IPS-18c (cell line): ENCODE data around the gene NR2C2AP.

ENCODE experiments used
- H3K4me3 ChIP-seq: 2 replicates; pipeline ENCODE4 v1.7.0; 2013; ENCODE audit warnings: low read depth, mild to moderate bottlenecking, low read length, moderate library complexity; ENCODE audit not compliant: insufficient read depth
- H3K9me3 ChIP-seq: one replicate; pipeline ENCODE4 v1.6.1; 2013; ENCODE audit warnings: mild to moderate bottlenecking, low read length, moderate library complexity; ENCODE audit not compliant: control insufficient read depth, insufficient read depth

Gene NR2C2AP, protein sequence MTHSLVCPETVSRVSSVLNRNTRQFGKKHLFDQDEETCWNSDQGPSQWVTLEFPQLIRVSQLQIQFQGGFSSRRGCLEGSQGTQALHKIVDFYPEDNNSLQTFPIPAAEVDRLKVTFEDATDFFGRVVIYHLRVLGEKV

DNA sequence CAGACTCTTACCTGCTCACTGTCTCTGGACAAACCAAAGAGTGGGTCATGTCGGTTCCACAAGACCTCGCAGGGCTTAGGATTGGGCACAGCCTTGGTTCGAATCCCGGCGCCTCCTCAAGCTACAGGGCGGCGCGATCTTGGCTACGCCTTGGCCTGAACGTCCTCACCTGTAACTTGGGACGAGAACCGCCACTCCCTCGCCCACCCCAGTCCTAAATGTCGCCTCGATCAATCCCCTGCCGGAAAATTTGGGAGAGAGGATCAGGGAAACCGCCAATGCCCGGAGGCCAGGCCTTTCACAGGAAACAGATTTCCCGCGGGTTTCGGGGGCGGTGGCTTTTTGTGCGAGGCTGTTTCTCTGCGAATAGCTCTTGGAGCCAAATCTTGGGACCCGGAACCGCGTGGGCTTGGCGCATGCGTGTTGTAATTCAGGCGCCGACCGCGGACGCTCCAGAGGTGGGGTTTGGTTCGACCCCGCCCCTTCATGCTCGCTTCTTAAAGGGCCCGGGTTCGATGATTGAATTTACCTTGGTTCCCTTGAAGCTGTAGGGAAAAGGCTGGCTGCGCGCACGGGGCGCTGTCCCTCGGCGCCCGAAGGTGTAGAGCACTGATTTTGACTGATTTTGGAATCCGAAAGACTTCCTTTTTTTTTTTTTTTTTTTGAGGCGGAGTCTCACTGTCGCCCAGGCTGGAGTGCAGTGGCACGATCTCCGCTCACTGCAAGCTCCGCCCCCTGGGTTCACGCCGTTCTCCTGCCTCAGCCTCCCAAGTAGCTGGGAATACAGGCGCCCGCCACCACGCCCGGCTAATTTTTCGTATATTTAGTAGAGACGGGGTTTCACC, at the start of gene NR2C2AP:
NR2C2AP (minus strand) TSS at position 403 of the 845 bp plus-strand sequence; CDS start at position 49, 354 bp downstream.
- Histone ChIP-seq H3K4me3 (peak within 1 kb of the TSS; percentile 85), H3K9me3 (no peaks in the 10 kb centered on the region)

DNA sequence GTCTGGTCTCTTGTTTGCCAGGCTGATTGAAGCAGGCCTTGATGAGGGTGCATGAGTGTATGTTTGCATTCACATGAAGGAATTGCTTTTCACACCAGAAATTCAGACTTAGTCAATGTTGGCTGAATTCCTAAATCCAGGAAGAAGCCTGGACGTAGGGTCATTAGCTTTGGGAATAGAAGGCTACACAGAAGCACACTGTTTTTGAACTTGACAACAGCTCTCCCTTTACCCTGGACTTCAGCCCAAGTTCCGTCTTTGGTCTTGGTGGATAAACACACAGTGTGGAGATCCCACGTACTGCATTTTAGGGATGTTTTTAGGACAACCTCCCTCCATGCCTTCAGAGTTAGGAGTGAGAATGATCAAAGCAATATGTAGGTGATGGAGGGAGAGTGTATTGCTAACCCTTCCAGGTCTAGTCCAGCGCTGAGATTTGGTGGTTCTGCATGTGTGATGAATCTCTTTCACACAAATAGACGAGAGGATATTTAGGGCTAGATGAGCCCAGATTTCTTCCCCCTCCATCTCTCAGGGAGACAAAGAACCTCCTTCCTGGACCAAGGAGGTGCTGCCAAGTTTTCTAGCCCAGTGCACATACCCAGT, 47.1 kb upstream of the NR2C2AP start:
- no peaks in the 10 kb centered on the region for H3K9me3 ChIP-seq

DNA sequence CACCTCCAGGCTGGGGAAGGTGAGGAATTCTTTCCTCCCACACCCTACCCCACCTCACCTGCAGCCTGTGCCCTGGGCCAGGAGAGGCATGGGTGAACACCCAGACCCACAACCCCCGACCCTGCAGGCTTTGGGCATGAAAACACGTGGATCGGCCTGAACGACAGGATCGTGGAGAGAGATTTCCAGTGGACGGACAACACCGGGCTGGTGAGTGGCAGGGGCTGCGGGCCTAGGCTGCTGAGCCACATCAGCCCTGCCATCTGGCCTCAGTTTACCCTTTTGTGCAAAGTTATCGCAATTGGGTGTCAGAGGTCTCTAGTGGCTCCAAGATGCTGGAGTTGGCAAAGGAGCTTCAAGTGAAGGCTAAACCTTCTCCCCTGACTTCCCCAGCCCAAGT, 37.3 kb upstream of the NR2C2AP start:
- no peaks in the 10 kb centered on the region for H3K9me3 ChIP-seq
- no peak overlapping the region for H3K4me3 ChIP-seq

More for the DNA sequence above, 47.1 kb upstream of the NR2C2AP start:
- H3K4me3 ChIP-seq, result no peak overlapping the region

DNA sequence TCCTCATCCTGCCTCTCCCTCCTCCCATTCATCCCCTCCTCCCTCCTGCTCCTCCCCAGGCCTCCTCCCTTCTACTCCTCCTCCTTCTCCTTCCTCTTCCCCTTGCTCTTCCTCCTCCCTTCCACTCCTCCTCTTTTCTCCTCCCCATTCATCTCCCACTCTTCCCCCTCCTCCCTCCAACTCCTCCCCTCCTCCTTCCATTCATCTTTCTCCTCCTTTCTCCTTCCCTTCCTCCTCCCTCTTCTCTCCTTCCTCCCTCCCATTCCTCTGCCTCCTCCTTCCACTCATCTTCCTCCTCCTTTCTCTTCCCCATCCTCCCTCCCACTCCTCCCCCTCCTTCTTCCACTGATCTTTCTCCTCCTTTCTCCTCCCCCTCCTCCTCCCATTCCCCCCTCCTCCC, 36.5 kb upstream of the NR2C2AP start:
- no peak overlapping the region for H3K4me3 ChIP-seq
- H3K9me3 ChIP-seq, result no peaks in the 10 kb centered on the region

DNA sequence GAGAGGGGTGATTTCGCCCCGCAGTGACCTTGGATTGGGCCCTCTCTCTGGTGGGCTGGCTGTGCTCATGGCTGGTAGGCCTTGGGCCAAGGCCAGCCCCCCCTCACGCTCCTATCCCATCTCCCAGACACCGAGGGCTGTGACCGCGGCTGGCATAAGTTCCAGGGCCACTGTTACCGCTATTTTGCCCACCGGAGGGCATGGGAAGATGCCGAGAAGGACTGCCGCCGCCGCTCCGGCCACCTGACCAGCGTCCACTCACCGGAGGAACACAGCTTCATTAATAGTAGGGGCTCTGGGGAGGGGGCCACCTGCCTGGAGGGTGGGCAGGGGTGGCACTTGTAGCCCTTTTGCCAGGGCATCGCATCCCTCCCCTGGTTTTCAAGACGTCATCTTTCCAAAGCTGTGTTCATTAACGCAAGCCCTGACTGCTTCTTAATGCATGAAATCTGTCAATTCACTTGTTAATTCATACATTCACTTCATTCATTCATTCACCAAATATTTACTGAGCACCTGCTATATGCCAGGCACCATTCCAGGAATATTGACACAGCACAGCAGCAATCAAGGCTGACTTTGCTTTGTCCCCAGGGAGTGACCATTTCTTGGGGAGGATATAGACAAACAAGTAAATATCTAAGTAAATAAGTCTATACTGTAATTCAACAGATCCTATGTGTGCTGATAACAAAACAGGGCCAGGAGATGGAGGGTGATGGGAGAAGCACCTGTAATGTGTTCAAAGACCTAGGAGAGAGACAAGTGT, 35.1 kb upstream of the NR2C2AP start:
- H3K4me3 ChIP-seq, result no peak overlapping the region
- no peaks in the 10 kb centered on the region for H3K9me3 ChIP-seq

DNA sequence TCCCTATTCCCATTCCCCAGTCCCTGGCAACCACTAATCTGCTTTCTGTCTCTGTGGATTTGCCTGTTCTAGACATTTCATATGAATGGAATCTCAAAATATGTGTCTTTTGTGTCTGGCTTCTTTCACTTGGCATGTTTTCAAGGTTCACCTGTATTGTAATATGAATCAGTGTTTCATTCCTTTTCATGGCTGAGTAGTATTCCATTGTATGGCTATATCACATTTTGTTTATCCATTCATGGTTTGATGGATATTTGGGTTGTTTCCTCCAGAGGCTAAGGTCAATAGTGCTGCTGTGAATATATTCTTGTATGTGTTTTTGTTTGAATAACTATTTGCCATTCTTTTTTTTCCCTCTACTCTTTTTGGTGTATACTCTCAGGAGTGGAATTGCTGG, 33.0 kb upstream of the NR2C2AP start:
- Histone ChIP-seq H3K9me3 (no peaks in the 10 kb centered on the region), H3K4me3 (no peak overlapping the region)

DNA sequence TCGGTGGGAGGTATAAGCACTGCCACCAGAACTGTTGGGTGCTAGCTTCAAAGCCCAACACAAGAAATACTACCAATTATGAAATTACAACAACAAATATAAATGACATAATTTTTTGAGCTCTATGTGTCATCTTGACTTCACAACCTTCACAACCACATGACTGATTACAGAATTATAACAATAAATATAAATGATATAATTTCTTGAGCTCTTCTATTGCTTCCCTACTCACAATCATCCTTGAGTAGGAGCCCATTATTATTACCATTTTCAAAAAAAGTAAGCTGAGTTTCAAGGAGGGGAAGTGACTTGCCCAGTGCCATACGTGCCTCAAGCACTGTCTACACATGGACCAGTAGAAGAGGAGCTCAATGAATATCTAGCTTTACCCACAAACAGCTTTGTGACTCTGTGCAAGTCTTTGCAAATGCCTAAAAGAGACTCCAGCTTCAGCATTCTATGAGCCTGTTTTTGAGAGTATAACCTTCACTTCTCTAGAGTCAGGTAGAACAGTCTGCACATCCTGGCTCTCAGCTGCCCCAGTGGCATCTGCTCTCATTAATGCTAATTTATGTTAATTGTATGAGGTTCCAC, 31.1 kb upstream of the NR2C2AP start:
- no peak overlapping the region for H3K4me3 ChIP-seq
- no peaks in the 10 kb centered on the region for H3K9me3 ChIP-seq

DNA sequence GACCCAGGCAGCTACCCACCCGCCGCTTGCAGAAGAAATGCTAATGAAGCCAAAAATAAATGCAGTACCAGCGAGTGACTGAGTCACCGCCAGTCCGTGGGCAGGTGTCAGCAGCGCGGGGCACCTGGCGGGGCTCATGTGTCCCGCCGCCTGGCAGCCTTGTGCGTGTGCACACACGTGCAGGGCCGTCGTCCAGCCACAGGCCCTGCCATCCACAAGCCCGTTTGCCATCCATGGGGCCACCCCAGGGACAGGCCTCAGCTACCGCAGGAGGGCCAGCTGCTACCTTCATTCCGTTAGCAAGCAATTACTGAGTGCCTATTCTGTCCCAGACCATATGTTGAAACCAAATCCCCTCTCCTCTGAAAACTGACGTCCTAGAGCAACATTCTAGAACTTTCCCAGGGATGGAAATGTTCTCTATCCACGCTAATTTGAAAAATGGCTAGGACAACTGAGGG, 29.1 kb upstream of the NR2C2AP start:
- Histone ChIP-seq H3K9me3 (no peaks in the 10 kb centered on the region), H3K4me3 (no peak overlapping the region)

DNA sequence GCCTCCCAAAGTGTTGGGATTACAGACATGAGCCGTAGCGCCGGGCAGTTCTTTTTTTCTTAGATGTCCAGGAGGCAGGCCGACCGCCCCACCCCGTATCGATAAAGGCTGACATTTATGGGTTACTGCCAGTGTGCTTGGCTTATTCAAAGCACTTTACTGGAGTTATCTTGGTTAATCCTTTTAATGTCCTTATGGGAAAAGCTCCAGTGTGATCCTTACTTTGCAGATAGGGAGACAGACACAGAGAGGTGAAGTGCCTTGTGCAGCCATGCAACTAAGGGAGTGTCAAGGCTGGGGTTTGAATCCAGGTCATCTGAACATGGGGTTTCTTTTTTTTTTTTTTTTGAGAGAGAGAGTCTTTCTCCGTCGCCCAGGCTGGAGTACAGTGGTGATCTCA, 27.8 kb upstream of the NR2C2AP start:
- H3K4me3 ChIP-seq, result no peak overlapping the region

DNA sequence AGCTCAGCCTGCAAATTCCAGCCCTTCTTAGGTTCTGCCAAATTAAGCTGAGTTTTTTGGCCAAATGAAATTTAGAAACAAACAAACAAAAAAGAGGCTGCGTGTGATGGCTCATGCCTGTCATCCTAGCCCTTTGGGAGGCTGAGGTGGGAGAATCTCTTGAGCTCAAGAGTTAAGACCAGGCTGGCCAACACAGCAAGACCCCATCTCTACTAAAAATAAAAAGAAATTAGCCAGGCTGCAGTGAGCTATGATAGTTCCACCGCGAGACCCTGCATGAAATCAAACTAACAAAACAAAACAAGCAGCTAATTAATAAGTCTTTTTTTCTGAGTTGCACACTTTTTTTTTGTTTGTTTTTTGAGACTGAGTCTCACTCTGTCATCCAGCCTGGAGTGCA, 26.5 kb upstream of the NR2C2AP start:
- no peak overlapping the region for H3K4me3 ChIP-seq
- H3K9me3 ChIP-seq, result no peaks in the 10 kb centered on the region

More for the DNA sequence above, 27.8 kb upstream of the NR2C2AP start:
- H3K9me3 ChIP-seq, result no peaks in the 10 kb centered on the region

DNA sequence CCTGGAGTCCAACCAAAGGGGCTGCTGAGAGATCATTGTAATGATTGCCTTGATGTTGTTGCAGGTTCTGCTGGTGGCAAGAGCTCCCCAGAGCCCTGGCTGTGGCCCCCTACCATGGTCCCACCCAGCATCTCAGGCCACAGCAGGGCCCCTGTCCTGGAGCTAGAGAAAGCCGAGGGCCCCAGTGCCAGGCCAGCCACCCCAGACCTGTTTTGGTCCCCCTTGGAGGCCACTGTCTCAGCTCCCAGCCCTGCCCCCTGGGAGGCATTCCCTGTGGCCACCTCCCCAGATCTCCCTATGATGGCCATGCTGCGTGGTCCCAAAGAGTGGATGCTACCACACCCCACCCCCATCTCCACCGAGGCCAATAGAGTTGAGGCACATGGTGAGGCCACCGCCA, 24.0 kb upstream of the NR2C2AP start:
- H3K4me3 ChIP-seq, result no peak overlapping the region; the same call in 1 of the 2 replicates
- H3K9me3 ChIP-seq, result no peaks in the 10 kb centered on the region

DNA sequence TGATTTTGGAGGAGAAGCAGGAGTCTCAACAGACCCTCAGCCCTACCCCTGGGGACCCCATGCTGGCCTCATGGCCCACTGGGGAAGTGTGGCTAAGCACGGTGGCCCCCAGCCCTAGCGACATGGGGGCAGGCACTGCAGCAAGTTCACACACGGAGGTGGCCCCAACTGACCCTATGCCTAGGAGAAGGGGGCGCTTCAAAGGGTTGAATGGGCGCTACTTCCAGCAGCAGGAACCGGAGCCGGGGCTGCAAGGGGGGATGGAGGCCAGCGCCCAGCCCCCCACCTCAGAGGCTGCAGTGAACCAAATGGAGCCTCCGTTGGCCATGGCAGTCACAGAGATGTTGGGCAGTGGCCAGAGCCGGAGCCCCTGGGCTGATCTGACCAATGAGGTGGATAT, 23.4 kb upstream of the NR2C2AP start:
- no peak overlapping the region for H3K4me3 ChIP-seq
- H3K9me3 ChIP-seq, result no peaks in the 10 kb centered on the region

DNA sequence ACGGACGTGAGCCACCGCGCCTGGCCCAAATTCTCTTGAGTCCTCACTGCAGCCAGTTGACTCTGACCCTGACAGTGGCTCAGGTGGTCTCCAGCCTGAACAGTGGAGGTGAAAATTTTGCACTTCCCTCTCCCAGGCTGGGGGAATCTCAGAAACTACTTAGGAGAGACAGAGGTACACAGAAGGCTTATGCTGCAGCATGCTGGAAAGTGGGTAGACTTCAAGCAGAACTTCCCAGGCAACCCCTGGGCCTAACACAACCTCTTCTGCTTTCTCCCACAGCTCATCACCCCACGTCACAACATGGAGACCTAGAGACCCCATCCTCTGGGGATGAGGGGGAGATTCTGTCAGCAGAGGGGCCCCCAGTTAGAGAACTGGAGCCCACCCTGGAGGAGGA, 23.0 kb upstream of the NR2C2AP start:
- H3K4me3 ChIP-seq, result no peak overlapping the region
- H3K9me3 ChIP-seq, result no peaks in the 10 kb centered on the region

DNA sequence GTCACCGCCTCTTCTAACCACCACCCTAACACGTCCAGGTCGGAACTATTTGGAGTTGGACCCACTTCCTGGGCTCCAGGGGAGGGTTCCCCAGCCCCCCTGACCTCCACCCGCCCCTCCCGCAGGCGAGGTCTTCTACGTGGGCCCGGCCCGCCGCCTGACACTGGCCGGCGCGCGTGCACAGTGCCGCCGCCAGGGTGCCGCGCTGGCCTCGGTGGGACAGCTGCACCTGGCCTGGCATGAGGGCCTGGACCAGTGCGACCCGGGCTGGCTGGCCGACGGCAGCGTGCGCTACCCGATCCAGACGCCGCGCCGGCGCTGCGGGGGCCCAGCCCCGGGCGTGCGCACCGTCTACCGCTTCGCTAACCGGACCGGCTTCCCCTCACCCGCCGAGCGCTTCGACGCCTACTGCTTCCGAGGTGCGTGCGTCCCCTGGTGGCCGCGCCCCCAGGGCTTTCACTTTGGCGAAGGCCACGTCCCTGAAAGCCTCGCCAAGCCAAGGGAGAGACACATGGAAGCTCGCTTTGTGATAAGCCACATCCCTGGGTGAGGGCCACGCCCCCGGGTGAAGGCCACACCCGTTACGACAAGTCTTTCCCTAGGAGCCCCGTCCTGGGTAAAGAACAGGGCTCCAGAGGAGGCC, 21.8 kb upstream of the NR2C2AP start:
- no peaks in the 10 kb centered on the region for H3K9me3 ChIP-seq
- peak overlapping the region; percentile 56 for H3K4me3 ChIP-seq

DNA sequence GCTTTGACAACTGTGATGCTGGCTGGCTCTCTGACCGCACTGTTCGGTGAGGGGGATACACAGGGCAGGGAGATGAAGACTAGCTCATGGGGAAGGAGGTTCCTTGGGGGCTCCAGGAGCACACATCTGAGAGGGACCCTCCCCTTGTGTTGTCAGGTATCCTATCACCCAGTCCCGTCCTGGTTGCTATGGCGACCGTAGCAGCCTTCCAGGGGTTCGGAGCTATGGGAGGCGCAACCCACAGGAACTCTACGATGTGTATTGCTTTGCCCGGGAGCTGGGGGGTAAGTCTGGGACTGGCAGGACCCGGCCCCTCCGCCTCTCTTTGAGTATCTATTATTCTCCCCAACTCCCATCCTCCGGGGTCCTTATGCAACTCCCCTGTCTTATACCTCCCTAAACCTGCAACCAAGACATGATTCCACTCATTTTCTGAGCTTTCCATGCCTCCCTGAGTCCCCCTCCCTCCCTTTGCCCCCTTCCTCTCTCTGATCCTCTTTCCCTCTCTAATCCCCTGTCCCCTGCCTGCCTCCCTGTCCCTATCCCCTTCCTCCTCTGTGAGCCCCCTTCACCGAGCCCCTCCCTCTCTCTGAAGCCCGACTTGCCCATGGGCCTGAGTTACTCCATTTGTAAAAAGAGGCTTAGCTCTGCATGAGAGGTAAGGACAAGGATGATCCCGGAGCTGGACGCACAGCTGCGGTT, 21.1 kb upstream of the NR2C2AP start:
- H3K9me3 ChIP-seq, result no peaks in the 10 kb centered on the region
- H3K4me3 ChIP-seq, result peak overlapping the region; percentile 56; the same call in 1 of the 2 replicates

DNA sequence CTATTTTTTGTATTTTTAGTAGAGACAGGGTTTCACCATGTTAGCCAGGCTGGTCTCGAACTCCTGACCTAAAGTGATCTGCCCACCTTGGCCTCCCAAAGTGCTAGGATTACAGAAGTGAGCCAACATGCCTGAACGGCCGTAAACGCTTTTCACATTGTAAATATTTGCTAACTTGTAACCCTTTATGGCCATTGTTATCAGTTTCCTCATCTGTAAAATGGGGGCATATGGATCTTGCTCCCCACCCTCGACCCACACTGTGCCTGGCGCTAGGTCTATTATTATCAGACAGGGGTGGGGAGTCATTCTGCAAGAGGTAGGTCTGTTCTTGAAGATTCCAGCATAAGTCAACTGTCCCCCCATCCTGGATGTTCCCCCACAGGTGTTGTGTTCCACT, 20.4 kb upstream of the NR2C2AP start:
- no peak overlapping the region for H3K4me3 ChIP-seq
- no peaks in the 10 kb centered on the region for H3K9me3 ChIP-seq
